ENCODE data around the gene RECK. TPM values are rescaled to one million over a fixed set of nuclear protein-coding genes. Genes with fewer than 3 reads are reported as not detected.

RECK gene
- polyA plus RNA-seq, 3 donors: 1.6 to 11.5 (median 7.4) TPM

DNA sequence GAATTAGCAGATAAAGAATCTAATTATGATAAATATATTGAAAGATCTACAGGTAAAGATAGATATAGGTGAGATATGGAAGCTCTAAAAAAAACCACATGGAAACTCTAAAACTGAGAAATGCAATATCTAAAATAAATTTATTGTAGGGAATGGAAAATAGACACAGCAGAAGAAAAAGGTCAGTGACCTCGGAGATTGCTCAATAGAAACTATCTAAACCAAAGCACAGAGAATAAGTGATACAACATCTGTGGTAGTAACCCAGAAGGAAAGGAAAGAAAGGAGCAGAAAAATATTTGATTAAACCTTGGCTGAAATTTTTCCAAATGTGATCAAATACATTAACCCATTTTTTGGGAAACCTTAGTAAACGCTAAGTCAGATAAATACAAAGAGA is 56.7 kb downstream of the RECK start:
- no peak overlapping the region for H3K27ac ChIP-seq (ENCODE audit: low read depth, low read length)
- WGBS, 3 donors: 78 to 97% (median 84%) methylated on average over 2 of the region's 2 CpGs

DNA sequence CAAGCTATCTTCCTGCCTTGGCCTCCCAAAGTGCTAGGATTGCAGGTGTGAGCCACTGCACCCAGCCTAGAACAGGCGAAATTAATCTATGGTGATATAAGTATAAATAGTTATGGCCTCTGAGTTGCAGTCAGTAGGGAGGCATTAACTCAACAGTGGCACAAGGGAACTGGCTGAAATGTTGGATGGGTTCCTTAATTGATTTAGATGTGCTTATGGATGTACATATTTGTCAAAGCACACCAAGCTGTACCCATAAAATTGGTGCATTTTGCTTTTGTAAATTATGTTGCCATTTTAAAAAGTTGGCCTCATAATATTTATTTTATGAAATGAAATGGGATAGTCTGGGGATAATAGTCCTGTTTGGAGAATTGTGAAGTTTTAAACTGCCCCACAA is 63.0 kb downstream of the RECK start:
- 80 to 96% (median 87%) methylated on average over 1 of the region's 1 CpG for WGBS, 3 donors

DNA sequence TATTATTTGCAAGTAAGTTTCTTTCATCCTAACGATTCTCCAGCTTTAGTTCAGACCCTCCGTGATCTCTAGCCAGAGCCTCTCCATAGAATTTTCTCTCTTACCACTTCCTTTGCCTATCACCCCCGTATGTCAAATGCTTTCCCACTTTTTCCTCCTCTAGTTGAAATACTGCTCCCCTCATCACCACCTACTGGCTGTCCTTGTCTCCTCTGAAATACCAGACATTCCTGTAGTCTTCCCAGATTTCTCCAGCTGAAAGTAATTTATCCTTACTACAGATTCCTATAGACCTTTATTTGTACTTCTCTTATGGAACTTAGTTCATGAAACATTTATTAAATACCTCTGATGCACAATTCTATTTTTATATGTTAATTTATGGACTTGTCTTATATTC is 63.8 kb downstream of the RECK start:
- no peak overlapping the region for H3K27ac ChIP-seq (ENCODE audit: low read depth, low read length)
- WGBS, 3 donors: 74 to 77% (median 77%) methylated on average over 3 of the region's 3 CpGs

More for the DNA sequence above, 63.0 kb downstream of the RECK start:
- no peak overlapping the region for H3K27ac ChIP-seq (ENCODE audit: low read depth, low read length)

DNA sequence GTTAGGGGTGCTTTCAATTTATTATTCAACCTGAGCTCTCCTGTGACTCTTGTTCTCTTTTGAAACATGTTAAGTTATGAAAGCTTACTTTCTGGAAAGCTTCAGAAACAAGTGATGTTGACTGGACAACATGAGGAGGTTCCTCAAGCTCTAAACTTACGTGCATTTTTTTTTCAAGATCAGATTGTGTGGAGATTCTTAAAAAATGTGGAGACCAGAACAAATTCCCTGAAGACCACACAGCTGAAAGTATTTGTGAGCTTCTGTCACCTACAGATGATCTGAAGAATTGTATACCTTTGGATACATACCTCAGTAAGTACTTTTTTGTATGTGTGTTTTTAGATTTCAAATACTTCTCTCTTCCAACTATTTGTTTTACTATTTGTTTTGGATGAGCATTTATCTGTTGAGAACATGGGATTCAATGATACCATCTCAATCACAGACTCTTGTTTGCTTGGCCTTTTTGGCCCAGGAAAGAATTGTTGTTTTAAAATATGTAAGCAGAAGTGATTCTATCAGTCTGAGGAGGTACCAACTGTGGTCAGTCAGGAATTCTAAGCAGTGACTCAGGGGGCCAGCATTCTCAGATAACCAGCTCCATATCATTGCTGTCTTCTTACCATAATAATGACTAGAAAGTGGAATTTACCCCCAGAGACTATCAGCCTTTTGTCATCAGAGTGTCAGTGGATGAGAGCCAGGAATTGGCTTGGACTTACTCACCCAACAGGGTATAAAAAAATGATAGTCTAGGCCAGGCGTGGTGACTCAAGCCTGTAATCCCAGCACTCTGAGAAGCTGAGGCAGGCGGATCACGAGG is 65.4 kb downstream of the RECK start:
- 61 to 82% (median 70%) methylated on average over 4 of the region's 4 CpGs for WGBS, 3 donors
- H3K27ac ChIP-seq (ENCODE audit: low read depth, low read length): no peak overlapping the region

DNA sequence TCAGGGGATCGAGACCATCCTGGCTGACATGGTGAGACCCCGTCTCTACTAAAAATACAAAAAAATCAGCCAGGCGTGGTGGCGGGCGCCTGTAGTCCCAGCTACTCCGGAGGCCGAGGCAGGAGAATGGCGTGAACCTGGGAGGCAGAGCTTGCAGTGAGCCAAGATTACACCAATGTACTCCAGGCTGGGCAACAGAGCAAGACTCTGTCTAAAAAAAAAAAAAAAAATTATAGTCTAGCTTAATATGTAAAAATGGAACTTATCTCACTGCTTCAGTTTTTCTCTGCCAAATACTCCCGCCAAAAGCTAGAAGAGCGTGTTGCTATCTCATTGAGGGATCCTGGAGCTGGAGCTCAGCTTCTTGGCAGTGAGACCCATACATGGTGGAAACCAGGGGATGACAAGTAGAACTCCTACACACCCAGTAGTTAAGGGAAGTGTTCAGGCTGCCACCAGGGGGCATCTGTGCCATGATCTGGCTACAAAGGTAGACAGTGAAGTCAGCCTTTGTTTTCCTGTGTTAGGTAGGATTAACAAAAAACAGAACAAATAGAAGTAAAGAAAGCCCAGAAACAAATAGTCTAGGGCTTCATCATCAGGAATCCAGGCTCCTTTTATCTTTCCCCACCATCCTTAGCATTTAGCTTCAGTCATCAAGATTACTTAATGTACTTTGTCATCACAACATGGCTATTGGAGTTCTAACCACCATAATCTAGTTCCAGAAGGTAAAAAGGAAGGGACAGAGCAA is 66.2 kb downstream of the RECK start:
- WGBS, 3 donors: 69 to 77% (median 76%) methylated on average over 10 of the region's 10 CpGs
- H3K27ac ChIP-seq (ENCODE audit: low read depth, low read length): no peak overlapping the region

DNA sequence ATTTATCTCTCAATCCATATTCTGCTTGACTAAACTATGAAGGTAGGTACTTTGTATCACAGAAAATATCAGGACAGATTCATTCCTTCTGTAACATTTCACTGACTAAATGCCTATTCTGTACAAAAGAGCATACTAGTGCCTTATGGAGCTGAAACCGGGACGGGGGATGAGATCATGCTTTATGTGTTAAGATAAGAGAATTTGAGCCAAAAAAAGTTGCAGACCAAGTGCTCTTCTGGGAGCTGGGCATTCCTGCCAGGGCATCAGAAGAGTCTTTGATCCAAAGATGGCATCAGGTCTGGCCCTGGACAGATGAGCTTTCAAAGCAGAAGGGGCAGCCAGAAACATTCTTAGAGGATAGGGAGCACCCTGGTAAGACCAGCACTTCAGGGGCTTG is 72.4 kb downstream of the RECK start:
- no peak overlapping the region for H3K27ac ChIP-seq (ENCODE audit: low read depth, low read length)
- WGBS, 3 donors: 63 to 81% (median 76%) methylated on average over 2 of the region's 2 CpGs

DNA sequence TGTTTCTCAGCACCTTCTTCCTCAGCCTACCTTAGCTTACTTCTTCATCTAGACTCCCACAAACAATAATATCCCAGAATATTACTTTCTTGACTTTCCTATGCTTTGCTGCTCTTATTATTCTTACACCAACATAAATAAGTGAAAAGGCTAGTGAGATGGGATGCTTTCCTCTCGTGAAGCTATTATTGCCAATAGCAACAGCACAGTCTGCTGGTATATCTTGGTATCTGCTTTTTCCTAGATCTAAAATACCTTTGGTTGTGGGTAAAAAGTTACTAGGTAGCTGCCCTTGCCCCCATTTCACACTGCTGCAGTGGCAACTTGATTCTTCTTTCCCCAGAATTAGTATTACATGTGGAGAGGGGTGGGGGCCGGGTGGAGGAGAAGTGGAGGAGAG is 73.7 kb downstream of the RECK start:
- no peak overlapping the region for H3K27ac ChIP-seq (ENCODE audit: low read depth, low read length)
- 71 to 90% (median 89%) methylated on average over 2 of the region's 2 CpGs for WGBS, 3 donors

DNA sequence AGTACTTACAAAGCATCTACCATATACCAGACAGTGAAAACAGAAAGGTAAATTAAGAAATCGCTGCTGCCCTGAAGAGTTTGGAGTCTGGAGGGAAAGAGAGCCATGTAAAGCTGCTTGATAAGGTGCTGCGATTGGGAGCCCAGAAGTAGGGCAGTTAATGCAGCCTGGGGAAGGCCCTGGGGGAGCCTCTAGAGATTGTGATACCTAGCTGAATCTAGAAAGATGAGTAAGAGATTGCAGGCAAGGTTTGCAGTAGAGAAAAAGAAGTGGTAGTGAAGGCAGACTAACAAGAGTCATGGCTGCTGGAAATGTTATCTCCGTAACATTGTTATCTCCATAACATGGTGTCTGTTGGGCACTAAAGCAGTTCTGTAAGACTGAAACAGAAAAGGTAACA is 75.8 kb downstream of the RECK start:
- H3K27ac ChIP-seq (ENCODE audit: low read depth, low read length): no peak overlapping the region
- 91 to 98% (median 95%) methylated on average over 3 of the region's 3 CpGs for WGBS, 3 donors

DNA sequence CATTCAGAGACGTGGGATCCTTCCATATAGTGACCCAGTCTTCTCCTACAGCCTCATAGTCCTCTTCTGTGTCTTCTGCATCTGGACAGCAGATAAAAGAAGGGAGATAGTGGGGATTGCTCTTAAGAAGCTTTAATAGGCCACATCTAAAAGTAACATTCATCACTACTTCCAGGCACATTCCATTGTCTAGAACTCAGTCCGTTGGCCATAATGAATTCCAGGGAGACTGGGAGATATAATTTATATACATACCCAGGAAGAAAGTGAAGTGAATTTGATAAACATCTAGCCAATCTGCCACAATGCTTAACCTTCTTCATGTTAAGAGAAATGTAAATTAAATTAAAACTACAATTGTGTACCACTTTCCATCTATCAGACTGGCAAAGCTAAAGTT is 77.3 kb downstream of the RECK start:
- WGBS, 3 donors: 85 to 90% (median 86%) methylated on average over 2 of the region's 2 CpGs
- no peak overlapping the region for H3K27ac ChIP-seq (ENCODE audit: low read depth, low read length)

DNA sequence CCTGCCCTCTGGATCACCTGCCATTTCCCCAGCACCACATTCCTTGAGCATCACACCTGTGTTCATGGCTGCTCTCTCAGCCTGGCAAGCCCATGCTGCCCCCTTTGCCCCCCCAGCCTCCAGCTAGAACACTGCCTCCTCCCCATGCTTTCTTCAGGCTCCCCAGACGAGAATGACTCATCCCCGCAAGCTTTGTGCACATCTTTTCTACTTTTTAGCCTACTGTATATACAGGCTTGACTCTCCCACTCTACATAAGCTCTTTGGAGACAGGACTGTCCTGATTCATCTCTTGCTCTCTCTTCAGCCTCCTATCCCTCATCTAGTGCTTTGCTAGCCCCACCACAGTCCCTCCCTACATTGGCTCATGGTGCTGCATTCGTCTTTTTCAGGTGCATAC is 79.9 kb downstream of the RECK start:
- 87 to 92% (median 90%) methylated on average over 3 of the region's 3 CpGs for WGBS, 3 donors
- no peak overlapping the region for H3K27ac ChIP-seq (ENCODE audit: low read depth, low read length)

DNA sequence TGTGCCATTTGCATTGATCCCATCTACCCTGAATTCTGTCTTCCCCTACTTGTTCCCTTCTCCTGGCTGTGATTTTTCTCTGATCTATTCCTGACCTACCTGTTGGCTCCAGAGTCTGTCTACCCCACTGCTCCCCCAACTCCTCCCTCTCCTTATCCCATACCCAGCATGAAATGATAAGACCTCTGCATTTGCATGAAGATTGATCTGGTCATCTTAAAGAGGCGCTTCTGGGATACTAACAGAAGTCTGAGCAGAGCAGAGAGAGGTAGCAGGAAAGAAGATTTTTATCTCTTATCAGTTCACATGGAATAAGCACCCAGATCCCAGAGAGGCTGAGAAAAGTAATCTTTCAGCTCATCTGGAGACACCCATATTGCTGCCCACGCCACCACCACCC is 81.5 kb downstream of the RECK start:
- WGBS, 3 donors: 92 to 99% (median 93%) methylated on average over 2 of the region's 2 CpGs

DNA sequence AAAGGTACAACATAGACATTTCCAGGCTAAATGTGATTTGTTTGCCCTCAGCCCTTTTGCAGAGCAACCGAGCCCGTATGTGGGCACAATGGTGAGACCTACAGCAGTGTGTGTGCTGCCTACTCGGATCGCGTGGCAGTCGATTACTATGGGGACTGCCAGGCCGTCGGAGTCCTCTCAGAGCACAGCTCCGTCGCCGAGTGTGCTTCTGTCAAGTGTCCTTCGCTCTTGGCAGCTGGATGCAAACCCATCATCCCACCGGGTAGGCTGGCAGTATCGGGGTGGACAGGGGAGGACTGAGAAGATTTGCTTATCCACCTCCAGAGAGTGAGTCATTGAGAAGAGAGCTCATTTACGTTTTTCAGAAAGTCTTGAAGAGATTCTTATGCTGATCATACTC is 82.0 kb downstream of the RECK start:
- WGBS, 3 donors: 83 to 91% (median 88%) methylated on average over 15 of the region's 15 CpGs
- no peak overlapping the region for H3K27ac ChIP-seq (ENCODE audit: low read depth, low read length)

More for the DNA sequence above, 81.5 kb downstream of the RECK start:
- H3K27ac ChIP-seq (ENCODE audit: low read depth, low read length): no peak overlapping the region

DNA sequence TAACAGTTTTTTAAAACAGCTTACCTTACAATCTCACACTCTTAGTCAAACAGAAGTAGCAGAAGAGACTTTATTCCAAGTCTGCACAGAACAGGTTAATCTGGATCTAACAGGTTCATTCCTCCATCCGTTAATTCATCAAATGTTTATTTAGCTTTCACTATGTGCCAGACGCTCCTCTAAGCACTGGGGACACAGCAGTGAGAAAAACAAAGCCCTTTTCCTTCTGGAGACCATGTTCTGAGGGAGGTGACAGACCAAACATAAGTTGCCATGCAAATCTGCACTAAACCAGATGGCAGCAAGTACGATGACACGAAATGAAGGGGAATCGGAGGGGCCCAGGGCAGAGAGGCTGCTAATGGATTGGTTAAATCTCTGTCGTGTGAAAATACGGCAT is 82.8 kb downstream of the RECK start:
- WGBS, 3 donors: 78 to 92% (median 89%) methylated on average over 7 of the region's 7 CpGs
- no peak overlapping the region for H3K27ac ChIP-seq (ENCODE audit: low read depth, low read length)

DNA sequence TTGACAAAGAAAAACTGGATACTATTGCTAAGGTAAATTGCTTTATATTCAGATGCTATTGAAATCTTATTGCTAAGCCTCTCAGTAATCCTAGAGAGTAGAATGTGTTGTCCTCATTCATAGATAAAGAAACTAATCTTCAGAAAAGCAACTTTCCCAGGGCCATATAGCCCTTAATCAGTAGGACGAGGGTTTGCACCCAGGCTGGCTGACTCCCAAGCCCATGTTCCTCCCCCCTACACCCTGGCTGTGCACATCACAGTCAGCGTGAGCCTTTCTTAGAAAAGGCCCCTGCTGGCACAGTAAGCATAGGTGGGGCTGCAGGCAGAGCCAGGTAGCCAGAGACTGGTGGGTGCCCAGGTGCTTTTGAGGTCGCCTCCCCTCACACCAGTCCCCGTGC is 84.0 kb downstream of the RECK start:
- WGBS, 3 donors: 88 to 96% (median 93%) methylated on average over 4 of the region's 4 CpGs
- H3K27ac ChIP-seq (ENCODE audit: low read depth, low read length): no peak overlapping the region

DNA sequence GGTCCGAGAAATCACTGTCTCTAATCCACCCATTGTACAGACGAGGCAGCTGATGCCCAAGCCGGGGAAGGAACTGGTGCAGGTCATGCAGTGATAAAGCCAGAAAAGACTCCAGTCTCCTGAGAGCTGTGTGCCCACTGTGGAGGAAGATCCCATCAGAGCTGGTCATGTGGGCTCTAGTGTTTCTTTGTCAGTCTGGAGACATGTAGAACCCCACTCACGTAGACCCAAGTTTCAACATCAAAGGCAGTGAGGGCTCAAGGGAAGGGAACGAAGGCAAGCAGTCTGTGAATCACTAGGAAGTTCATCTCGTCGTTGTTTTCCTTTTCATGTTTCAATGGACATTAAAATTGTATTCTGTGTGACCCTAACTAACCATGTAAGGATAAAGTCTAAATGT is 85.3 kb downstream of the RECK start:
- 75 to 85% (median 81%) methylated on average over 7 of the region's 7 CpGs for WGBS, 3 donors
- no peak overlapping the region for H3K27ac ChIP-seq (ENCODE audit: low read depth, low read length)

DNA sequence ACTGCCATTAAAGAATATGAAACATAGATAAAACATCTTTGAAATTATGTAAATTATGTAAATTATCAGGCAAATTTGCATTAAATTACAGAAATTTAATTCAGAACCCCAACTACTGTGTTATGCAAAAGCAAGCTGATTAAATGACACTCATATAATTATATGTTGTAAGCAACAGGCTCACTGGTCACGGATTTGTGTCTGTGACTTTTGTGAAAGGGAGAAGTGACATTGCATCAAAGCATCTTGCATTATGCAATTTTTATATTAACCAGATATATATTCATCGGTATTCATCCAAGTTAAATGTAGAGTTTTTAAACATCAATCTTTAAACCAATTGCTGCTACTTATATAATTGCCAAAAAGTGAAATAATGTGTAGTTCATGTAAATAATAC is 86.8 kb downstream of the RECK start:
- 63 to 92% (median 67%) methylated on average over 2 of the region's 2 CpGs for WGBS, 3 donors

DNA sequence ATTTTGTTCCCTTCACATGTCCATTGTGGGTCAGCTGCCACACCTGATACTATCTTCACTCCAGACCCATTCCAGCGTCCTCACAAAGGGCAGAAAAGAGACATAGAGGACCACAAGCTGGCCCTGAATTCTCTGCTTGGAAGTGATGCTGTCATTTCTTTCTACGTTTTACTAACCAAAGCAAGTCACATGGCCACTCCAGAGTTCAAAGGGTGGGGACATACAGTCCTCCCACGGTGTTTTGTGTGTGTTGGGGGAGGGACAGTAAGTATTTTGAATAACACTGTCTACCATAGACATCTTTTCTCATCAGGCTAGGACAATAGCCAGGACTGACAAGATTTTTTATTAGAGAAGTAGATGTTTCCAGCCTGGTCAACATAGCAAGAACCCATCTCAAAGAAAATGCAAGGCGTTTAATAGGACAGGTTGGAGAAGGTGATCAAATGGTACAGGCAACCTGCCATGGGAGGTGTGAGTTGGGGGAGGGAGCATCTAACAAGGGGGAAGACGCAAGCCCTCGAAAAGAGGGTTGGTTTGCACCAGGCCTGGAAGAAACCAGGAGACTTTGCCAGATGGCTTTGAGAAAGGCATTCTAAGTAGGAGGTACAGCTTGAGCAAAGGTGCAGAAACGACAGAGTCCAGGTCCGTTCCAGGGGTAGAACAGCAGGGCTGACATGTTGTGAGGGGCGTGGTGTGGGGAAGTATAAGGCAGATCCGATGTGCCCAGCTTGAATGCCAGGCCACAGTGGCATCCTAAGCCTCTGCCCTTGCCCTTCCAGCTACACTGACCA is 88.5 kb downstream of the RECK start:
- WGBS, 3 donors: 78 to 82% (median 80%) methylated on average over 10 of the region's 10 CpGs
- H3K27ac ChIP-seq (ENCODE audit: low read depth, low read length): no peak overlapping the region

More for the DNA sequence above, 86.8 kb downstream of the RECK start:
- no peak overlapping the region for H3K27ac ChIP-seq (ENCODE audit: low read depth, low read length)

DNA sequence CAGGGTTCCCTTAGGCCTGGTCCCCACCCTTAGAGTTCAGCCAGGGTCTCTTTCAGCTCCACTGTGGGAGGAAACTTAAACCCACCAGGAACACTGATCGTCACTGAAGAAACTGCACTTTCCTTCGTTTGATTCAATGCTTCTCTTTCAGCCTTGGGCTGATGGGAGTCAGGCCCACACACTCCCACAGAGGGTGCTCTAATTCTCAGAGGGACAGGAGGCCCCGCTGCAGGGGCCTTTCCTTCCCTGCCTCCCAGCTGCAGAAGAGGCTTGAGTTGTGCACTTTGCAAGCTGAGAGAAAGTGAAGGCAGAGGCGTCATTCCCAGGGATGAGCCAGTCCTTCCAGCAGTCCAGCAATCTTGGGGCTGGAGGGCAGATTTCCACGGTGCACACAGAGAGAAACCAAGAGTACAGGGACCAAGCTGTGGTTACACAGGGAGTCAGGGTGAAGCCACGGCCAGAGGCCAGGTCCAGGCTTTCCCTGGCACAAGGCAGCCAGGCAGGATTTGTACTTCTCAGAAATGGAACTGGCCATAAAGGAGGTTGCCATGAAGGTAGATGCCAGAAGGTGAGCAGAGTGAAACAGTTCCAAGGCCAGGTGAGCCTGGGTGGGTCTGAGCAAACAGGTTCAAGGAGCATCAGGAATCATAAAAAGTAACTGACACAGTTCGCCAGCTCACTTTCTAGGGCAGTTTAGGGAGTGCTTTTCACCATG is 89.5 kb downstream of the RECK start:
- no peak overlapping the region for H3K27ac ChIP-seq (ENCODE audit: low read depth, low read length)
- 53 to 62% (median 60%) methylated on average over 7 of the region's 7 CpGs for WGBS, 3 donors

All from adipose tissue (tissue), 3 donors.